GM12878 (cell line): ENCODE measurements around the gene HAS3. TPM values are rescaled to one million over a fixed set of nuclear protein-coding genes. Genes with fewer than 3 reads are reported as not detected.

Experiments
- ATAC-seq: fragments of 200-7000 bp; cut with Tn5 transposase; 3 replicates; pipeline ENCODE4 v1.9.1; 2020; ENCODE audit warnings: mild to moderate bottlenecking, moderate library complexity
- BruUV-seq: library from RNA; stranded (reverse); fragments of 400-500 nt; replicated peaks from 2 replicates; lab custom pipeline; 2021; lab: Mats Ljungman, UMichigan
- CTCF ChIA-PET: fragments of 300-600 bp; sonication (Branson Sonifier 250); formaldehyde crosslinking; extraction: SDS; loops from one replicate; lab custom pipeline; 2021; ENCODE audit warnings: inconsistent platforms; lab: Yijun Ruan, JAX
- POLR2A ChIA-PET: fragments of 350-600 bp; formaldehyde crosslinking; extraction: SDS; loops from one replicate; lab custom pipeline; 2021; ENCODE audit warnings: inconsistent platforms; lab: Charles Lee
- RAD21 ChIA-PET: fragments of 300-600 bp; sonication (Branson Sonifier 250); formaldehyde crosslinking; loops from one replicate; lab custom pipeline; 2023; ENCODE audit warnings: antibody characterized with exemption; ENCODE audit not compliant: unreplicated experiment; lab: Charles Lee
- SMC1A ChIA-PET: fragments of 300-600 bp; sonication (Branson Sonifier 250); formaldehyde crosslinking; loops from one replicate; lab custom pipeline; 2023; ENCODE audit not compliant: unreplicated experiment, uncharacterized antibody; lab: Charles Lee
- DNase-seq: peaks from one replicate; pipeline ENCODE4 v3.0.0-alpha.2; 2011; ENCODE audit warnings: low read depth, low spot score
- FAIRE-seq: peaks from 3 replicates; lab custom pipeline; 2011; peaks lifted over from hg19 to GRCh38; lab: Jason Lieb, UNC
- H2AFZ ChIP-seq: 2 replicates; pipeline ENCODE4 v1.6.0; 2011; ENCODE audit warnings: low read depth, low read length, control low read depth; ENCODE audit not compliant: control insufficient read depth
- H3K27ac ChIP-seq: 2 replicates; pipeline ENCODE4 v1.5.1; 2011; ENCODE audit warnings: control low read depth; ENCODE audit not compliant: control insufficient read depth, insufficient read depth
- H3K27me3 ChIP-seq, 2 experiments: replicated peaks in 1 of 2; 2 replicates each; pipeline versions ENCODE4 v1.6.0 to v1.6.1; 2011; ENCODE audit warnings: low read length in 1 of 2; ENCODE audit not compliant: control insufficient read depth in 2 of 2, insufficient read depth in 2 of 2
- H3K36me3 ChIP-seq, 2 experiments: 2 replicates each; pipeline ENCODE4 v1.5.1; 2011; ENCODE audit warnings: low read length in 1 of 2; ENCODE audit not compliant: control insufficient read depth in 2 of 2, insufficient read depth in 2 of 2
- H3K4me1 ChIP-seq: 2 replicates; pipeline ENCODE4 v1.6.1; 2011; ENCODE audit warnings: mild to moderate bottlenecking, low read length, moderate library complexity, mixed read lengths; ENCODE audit not compliant: control insufficient read depth, insufficient read depth
- H3K4me2 ChIP-seq: 2 replicates; pipeline ENCODE4 v1.6.0; 2011; ENCODE audit warnings: control low read depth; ENCODE audit not compliant: control insufficient read depth, insufficient read depth
- H3K4me3 ChIP-seq: fragments of 200-600 bp; sonication (generic); 2 replicates; pipeline ENCODE4 v1.5.1; 2016
- H3K79me2 ChIP-seq: 2 replicates; pipeline ENCODE4 v1.6.0; 2011; ENCODE audit warnings: low read length; ENCODE audit not compliant: control insufficient read depth, insufficient read depth
- H3K9ac ChIP-seq: 2 replicates; pipeline ENCODE4 v1.8.0; 2011; ENCODE audit warnings: low read length, control low read depth, mixed read lengths; ENCODE audit not compliant: control insufficient read depth, insufficient read depth
- H3K9me3 ChIP-seq: replicated peaks from 3 replicates; pipeline ENCODE4 v1.5.1; 2011; ENCODE audit warnings: mild to moderate bottlenecking, low read length; ENCODE audit not compliant: control insufficient read depth, insufficient read depth
- H4K20me1 ChIP-seq: 2 replicates; pipeline ENCODE4 v1.6.0; 2011; ENCODE audit not compliant: control insufficient read depth, insufficient read depth
- ASH2L ChIP-seq: fragments of 300-600, 200-600 bp; sonication (generic); IDR thresholded peaks from 2 replicates; pipeline ENCODE4 v1.6.1; 2017; ENCODE audit warnings: low read depth, mild to moderate bottlenecking, borderline replicate concordance
- BACH1 ChIP-seq: fragments of 450-650 bp; IDR thresholded peaks from 2 replicates; pipeline ENCODE4 v1.6.1; 2017; ENCODE audit warnings: mild to moderate bottlenecking, borderline replicate concordance
- BCL11A ChIP-seq: IDR thresholded peaks from 2 replicates; pipeline ENCODE4 v1.6.1; 2011; ENCODE audit warnings: low read depth, low read length
- CTCF ChIP-seq, 3 experiments: IDR thresholded peaks in 2 of 3; conservative IDR thresholded peaks in 1 of 3; 2 replicates each; pipeline ENCODE4 v1.5.1; 2011; ENCODE audit warnings: low read depth in 3 of 3, low read length in 3 of 3, mild to moderate bottlenecking in 3 of 3, control low read depth in 2 of 3, moderate library complexity in 2 of 3, inconsistent platforms in 1 of 3, mixed read lengths in 1 of 3; ENCODE audit not compliant: control insufficient read depth in 2 of 3, insufficient read depth in 1 of 3; ENCODE audit errors: extremely low read depth in 1 of 3
- HDAC6 ChIP-seq: fragments of 200-600 bp; sonication (generic); IDR thresholded peaks from one replicate; pipeline ENCODE4 v1.8.0; 2017; ENCODE audit warnings: antibody characterized with exemption; ENCODE audit not compliant: unreplicated experiment
- HSF1 ChIP-seq: fragments of 150-350 bp; IDR thresholded peaks from 2 replicates; pipeline ENCODE4 v1.6.1; 2014; ENCODE audit warnings: mild to moderate bottlenecking, low read depth, low read length
- IKZF1 ChIP-seq: fragments of 450-650 bp; conservative IDR thresholded peaks from 2 replicates; pipeline ENCODE4 v1.6.1; 2017; ENCODE audit warnings: antibody characterized with exemption, mild to moderate bottlenecking
- MYB ChIP-seq: fragments of 150-350 bp; IDR thresholded peaks from 2 replicates; pipeline ENCODE4 v1.6.1; 2014; ENCODE audit warnings: mild to moderate bottlenecking, low read depth, low read length, borderline replicate concordance
- PML ChIP-seq: IDR thresholded peaks from 2 replicates; pipeline ENCODE4 v1.6.1; 2012; ENCODE audit warnings: low read length, inconsistent platforms
- REST ChIP-seq: IDR thresholded peaks from 2 replicates; pipeline ENCODE4 v1.6.1; 2012; ENCODE audit warnings: mild to moderate bottlenecking, low read depth, low read length
- STAT3 ChIP-seq: IDR thresholded peaks from 2 replicates; pipeline ENCODE4 v1.6.1; 2011; ENCODE audit warnings: low read depth, low read length, improper control_type of control experiment
- TCF12 ChIP-seq: IDR thresholded peaks from 2 replicates; pipeline ENCODE4 v1.6.1; 2011; ENCODE audit warnings: low read depth, mild to moderate bottlenecking, low read length
- YBX1 ChIP-seq: fragments of 450-650 bp; IDR thresholded peaks from 2 replicates; pipeline ENCODE4 v1.6.1; 2016; ENCODE audit warnings: antibody characterized with exemption
- ZBED1 ChIP-seq: IDR thresholded peaks from 2 replicates; pipeline ENCODE4 v1.6.1; 2016; ENCODE audit warnings: borderline replicate concordance
- ZBTB33 ChIP-seq: fragments of 450-650 bp; IDR thresholded peaks from 2 replicates; pipeline ENCODE4 v1.6.1; 2017; ENCODE audit warnings: mild to moderate bottlenecking
- WGBS: methylation state at CpG from one replicate; pipeline ENCODE4 v1.1.6; 2016; ENCODE audit warnings: low lambda C conversion rate; ENCODE audit not compliant: insufficient replicate concordance, insufficient coverage; ENCODE audit errors: missing lambda C conversion rate; 5-methylcytosine and 5-hydroxymethylcytosine counted together
- in situ Hi-C: fragments of 300-500 bp; cut with MboI; formaldehyde crosslinking; loops from 9 replicates; pipeline ENCODE4 v1.14.3; 2018; ENCODE audit warnings: mixed read lengths
- intact Hi-C: fragments of 100-400 bp; cut with micrococcal nuclease; formaldehyde crosslinking; loops from one replicate; pipeline ENCODE4 v1.14.2; 2022; ENCODE audit not compliant: unreplicated experiment
- polyA plus RNA-seq, 11 experiments: library from polyadenylated mRNA; depleted of rRNA in 4 of 11; unstranded in 6 of 11; stranded (reverse) in 5 of 11; fragments of >200 nt; fragmentation: Nextera tagmentation in 4 of 11; fragmentation: Illumina TruSeq in 1 of 11; extraction: Ambion mirVana in 4 of 11; extraction: Trizol in 1 of 11; gene quantifications; 1 replicate in 1 of 11; 2 replicates in 10 of 11; pipeline versions ENCODE4 v1.2.1 to v1.2.3, GENCODE V29; 2011 to 2016; ENCODE audit warnings: inconsistent platforms in 2 of 11, missing spikeins in 2 of 11, low read depth in 1 of 11
- total RNA-seq, 4 experiments: library from RNA; depleted of rRNA in 3 of 4; stranded (reverse); fragments of >200 nt in 3 of 4; fragmentation: Illumina TruSeq in 1 of 4; extraction: Trizol in 1 of 4; gene quantifications; 2 replicates each; pipeline versions ENCODE4 v1.2.1 to v1.2.3, GENCODE V29; 2013 to 2021

The HAS3 gene
- total and polyA plus RNA-seq, 10 of the 15 experiments (the other 5 are each of a cell fraction or from before 2014, with no cell fraction given): 0.06 to 0.56 (median 0.19) TPM; not detected in 2

GRCh38 chr16:69160192-69160591, 54.7 kb downstream of the HAS3 start (continued):
- no peak for TF ChIP-seq YBX1
- TF ChIP-seq IKZF1: no peak
- TF ChIP-seq CTCF (IDR thresholded peaks at IDR 0.05 in 2 of 3, conservative IDR thresholded peaks at IDR 0.05 in 1 of 3; ENCODE audit: control insufficient read depth in 2 of 3, extremely low read depth in 1 of 3, insufficient read depth in 1 of 3, low read depth in 3 of 3, low read length in 3 of 3): no peak
- no peak for TF ChIP-seq PML
- no peak for TF ChIP-seq TCF12
- TF ChIP-seq HDAC6: no peak

GRCh38 chr16:69165584-69165983, 60.1 kb downstream of the HAS3 start:
- H3K27ac ChIP-seq: no peak overlapping the region
- H2AFZ ChIP-seq: no peak overlapping the region
- no peak for ATAC-seq
- no peak overlapping the region for H3K4me2 ChIP-seq
- H3K36me3 ChIP-seq: peaks cover 9 to 31% of the 10 kb centered on the region in 2 experiments
- BruUV-seq: TSS peak; percentile 47
- intact Hi-C loops (no loop called here), in situ Hi-C loops (no loop called here)
- H3K9me3 ChIP-seq: no peaks in the 10 kb centered on the region
- H3K4me1 ChIP-seq: no peaks in the 10 kb centered on the region
- DNase-seq: no peak
- no peak overlapping the region for H3K9ac ChIP-seq
- FAIRE-seq: no peak
- ChIA-PET POLR2A (interaction anchor here (3.0 kb wide), 1 partner anchor 22 kb away, joined by 13 read pairs; the partner anchor contains the start of gene SNTB2), RAD21 (interaction anchor here (1.0 kb wide), 1 partner anchor 21 kb away, joined by 4 read pairs; no protein-coding TSS in a partner anchor), SMC1A (interaction anchor here (0.6 to 2.9 kb wide), 8 partner anchors 8 to 221 kb away, joined by 3 to 9 read pairs (median 3); partner anchors contain the start of gene SNTB2), CTCF (interaction anchor here (0.6 to 2.1 kb wide), 5 partner anchors 15 to 139 kb away, joined by 3 to 11 read pairs (median 4); no protein-coding TSS in a partner anchor)
- no peak overlapping the region for H3K4me3 ChIP-seq
- no peaks in the 10 kb centered on the region for H3K79me2 ChIP-seq
- H4K20me1 ChIP-seq: no peaks in the 10 kb centered on the region; the same call in 1 of the 2 replicates
- H3K27me3 ChIP-seq: no peaks in the 10 kb centered on the region
- over 99% methylated on average over 6 of the region's 6 CpGs for WGBS
- TF ChIP-seq REST: no peak
- no peak for TF ChIP-seq IKZF1
- no peak for TF ChIP-seq HSF1
- no peak for TF ChIP-seq ASH2L
- TF ChIP-seq BACH1: no peak
- TF ChIP-seq ZBTB33: no peak
- no peak for TF ChIP-seq MYB
- no peak for TF ChIP-seq STAT3
- TF ChIP-seq ZBED1: no peak
- no peak for TF ChIP-seq BCL11A
